ENCODE results near the gene CDCA3.

CDCA3 gene

DNA sequence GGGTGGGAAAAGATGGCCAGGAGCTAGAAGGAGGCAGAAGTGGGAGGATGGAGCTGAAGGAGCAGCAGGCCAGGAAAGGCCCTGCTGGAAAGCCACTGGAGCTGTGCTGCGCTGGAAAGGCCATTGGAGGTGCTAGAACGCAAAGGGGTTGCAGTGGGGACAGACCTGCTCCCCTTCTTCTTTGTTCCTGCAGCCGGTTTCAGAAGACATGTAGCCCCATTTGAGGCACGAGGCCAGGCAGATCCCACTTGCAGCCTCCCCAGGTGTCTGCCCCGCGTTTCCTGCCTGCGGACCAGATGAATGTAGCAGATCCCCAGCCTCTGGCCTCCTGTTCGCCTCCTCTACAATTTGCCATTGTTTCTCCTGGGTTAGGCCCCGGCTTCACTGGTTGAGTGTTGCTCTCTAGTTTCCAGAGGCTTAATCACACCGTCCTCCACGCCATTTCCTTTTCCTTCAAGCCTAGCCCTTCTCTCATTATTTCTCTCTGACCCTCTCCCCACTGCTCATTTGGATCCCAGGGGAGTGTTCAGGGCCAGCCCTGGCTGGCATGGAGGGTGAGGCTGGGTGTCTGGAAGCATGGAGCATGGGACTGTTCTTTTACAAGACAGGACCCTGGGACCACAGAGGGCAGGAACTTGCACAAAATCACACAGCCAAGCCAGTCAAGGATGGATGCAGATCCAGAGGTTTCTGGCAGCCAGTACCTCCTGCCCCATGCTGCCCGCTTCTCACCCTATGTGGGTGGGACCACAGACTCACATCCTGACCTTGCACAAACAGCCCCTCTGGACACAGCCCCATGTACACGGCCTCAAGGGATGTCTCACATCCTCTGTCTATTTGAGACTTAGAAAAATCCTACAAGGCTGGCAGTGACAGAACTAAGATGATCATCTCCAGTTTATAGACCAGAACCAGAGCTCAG lies 31.7 kb downstream of the CDCA3 start:
- no peak for DNase-seq (ENCODE audit: low read depth)

DNA sequence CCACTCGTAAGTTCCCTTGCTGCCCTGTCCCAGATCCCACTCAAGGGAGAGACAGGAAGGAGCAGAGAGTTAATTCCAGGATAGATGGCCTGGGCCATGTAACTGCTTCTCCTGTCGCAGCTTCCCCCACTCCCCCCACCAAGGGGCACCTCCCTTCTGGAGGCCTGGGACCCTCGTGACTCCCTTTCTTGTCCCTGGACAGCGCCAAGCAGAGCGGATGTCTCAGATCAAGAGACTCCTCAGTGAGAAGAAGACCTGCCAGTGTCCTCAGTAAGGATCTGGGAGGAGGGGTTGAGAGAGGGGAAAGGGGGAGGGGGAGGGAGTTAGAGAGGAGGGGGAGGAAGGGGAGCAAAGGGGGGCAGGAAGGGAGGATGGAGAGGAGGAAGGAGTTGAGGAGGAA lies 32.4 kb downstream of the CDCA3 start:
- no peak for DNase-seq (ENCODE audit: low read depth)

DNA sequence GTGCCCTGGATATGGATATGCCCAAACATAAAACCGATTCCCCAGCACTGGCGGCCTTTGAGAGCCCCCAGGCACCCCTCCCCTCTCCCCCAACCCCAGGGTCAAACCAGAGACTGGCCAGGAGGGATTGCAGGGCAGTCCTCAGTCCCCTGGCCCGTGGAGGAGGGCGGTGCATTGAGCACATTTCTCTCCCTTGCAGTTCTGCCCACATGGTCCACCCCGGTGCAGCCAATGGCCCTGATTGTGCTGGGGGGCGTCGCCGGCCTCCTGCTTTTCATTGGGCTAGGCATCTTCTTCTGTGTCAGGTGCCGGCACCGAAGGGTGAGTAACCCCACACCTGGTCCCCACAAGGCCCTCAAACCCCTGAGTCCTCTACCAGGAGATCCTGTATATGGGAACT lies 32.9 kb downstream of the CDCA3 start:
- DNase-seq (ENCODE audit: low read depth): no peak

GRCh38 chr12:6817662-6818157 lies 33.4 kb downstream of the CDCA3 start:
- DNase-seq (ENCODE audit: low read depth): no peak

DNA sequence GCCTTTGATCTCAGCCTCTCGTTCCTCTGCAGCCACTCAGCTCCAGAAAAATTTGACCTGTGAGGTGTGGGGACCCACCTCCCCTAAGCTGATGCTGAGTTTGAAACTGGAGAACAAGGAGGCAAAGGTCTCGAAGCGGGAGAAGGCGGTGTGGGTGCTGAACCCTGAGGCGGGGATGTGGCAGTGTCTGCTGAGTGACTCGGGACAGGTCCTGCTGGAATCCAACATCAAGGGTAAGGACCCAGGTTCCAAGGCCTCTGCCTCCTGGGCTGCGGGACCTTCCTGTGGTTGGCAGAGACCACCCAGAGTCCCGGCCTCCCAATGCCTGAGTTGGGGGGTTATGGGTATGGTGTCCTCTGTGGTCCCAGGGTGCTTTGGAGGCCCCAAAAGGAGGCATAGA lies 34.0 kb downstream of the CDCA3 start:
- no peak for DNase-seq (ENCODE audit: low read depth)

GRCh38 chr12:6816598-6816997 lies 34.5 kb downstream of the CDCA3 start:
- no peak for DNase-seq (ENCODE audit: low read depth)

DNA sequence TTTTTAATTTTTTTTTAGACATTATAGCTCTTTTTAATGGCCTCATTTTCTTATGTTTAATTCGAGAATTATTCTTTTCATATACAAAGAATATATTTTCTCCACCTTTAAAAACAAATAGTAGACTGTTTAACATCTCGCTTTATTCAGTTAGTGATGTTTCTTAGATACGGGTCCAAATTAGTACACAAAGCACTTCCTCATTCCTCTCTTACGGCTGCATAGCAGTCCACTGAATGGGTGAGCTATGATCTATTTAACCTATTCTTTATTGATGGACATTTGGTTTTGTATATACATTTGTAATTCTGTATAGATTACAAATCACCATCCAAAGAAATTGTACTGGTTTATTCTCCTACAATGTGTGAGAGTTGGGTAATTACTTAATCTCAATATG lies 37.7 kb downstream of the CDCA3 start:
- DNase-seq (ENCODE audit: low read depth): no peak

GRCh38 chr12:6810758-6811157 lies 40.3 kb downstream of the CDCA3 start:
- DNase-seq (ENCODE audit: low read depth): no peak

- no peak for DNase-seq (ENCODE audit: low read depth)
Observed at GRCh38 chr12:6809056-6809455, 42.0 kb downstream of the CDCA3 start.

DNA sequence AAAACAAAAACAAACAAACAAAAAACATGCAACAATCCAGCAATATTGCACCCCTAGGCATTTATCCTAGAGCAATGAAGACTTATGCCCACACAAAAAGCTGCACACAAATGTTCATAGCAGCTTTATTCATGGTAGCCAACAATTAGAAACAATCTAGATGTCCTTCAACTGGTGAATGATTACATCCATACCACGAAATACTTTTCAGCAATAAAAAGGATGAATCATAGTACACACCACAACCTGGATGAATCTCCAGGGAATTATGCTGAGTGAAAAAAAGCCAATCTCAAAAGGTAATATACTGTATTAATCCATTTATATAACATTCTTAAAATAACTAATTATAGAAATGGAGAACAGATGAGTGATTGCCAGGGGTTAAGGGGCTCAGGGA lies 43.9 kb downstream of the CDCA3 start:
- DNase-seq (ENCODE audit: low read depth): no peak

DNA sequence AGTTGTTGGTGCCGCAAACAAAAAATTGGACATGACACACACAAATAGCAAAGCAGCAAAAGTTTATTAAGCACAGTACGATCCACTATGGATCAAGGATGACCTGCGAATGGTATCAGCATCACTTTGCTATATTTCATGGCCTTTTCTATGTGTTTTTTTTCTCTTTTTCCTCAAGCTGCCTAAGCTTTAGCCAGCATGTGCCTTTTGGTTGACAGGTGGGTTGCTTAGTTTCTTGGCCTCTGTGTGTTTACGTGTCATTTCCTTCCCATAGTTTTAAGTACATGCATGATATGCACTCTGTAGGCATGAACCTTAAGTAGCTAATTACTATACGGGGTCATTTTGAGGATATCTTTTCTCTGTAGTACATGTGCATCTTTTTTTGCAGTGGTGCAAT lies 51.9 kb downstream of the CDCA3 start:
- no peak for DNase-seq (ENCODE audit: low read depth)

Data from activated T-helper 1 cell treated with Interleukin-2 at 50 U/mL for 16 hours (primary cell).